Stimulated activated CD8-positive, alpha-beta memory T cell treated with anti-CD3 and anti-CD28 coated beads, Interleukin-15, amount 100 ng/mL, for 1 hour (primary cell): ENCODE measurements around the gene DLGAP1.

Source experiments
- DNase-seq: peaks from one replicate; pipeline ENCODE4 v3.0.0-alpha.2; 2020; ENCODE audit warnings: low read depth

Gene DLGAP1

GRCh38 chr18:3898861-3899613 is 556.1 kb downstream of the DLGAP1 start:
- no peak for DNase-seq

GRCh38 chr18:3892152-3892551 is 563.0 kb downstream of the DLGAP1 start:
- no peak for DNase-seq

DNA sequence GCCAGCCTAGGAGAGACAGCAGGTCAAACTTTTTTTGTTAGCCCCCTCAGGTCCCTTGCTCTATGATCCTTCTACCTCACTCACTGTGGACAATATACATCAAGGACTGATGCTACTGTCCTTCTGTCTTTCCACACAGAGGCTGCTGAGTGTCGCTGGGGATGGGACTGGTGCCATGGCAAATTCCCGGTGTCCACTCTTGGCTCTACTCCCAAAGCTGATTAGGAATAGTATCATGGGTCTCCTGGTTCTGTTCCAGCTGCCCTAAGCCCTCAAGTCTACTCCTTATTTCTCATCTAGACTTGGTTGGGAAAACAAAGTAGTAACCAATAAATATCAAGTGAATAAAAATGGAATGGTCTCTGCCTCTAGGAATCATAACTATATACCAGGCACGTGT is 563.9 kb downstream of the DLGAP1 start:
- DNase-seq = no peak

GRCh38 chr18:3889803-3890202 is 565.3 kb downstream of the DLGAP1 start:
- no peak for DNase-seq

GRCh38 chr18:3889121-3889520 is 566.0 kb downstream of the DLGAP1 start:
- DNase-seq = no peak

DNA sequence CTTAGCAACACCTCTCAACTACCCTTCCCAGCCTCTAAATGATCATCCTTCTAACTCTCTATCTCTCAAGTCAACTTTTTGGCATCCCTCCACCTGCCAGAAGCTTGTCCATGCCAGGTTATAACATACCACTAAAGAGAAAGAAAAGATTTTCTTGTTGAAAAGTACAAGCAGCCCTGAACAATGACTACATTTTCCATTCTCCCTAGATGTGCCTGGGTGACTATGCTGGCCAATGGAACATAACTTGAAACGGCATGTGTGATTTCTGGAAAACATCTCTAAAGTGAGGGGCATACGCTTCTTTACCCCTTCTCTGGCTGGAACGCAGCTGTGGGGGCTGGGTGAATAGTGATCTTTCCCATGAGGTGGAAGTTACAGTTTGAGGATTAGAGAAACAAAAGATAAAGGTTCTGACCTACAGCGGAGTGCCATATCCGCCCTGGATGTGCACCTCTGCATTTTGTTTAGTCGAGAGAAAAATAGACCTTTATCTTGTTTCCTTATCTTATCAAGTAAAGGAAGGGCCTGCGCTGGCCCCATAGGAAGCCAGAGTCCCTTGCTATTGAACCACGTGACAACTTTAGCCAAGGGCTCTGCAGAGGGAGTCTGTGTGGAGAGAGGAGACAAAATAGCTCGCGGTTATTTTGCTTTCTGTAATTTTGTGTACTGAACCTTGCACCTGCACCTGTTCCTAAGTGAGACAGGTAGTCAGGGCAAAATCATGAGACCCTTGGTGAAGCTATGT is 568.4 kb downstream of the DLGAP1 start:
- no peak for DNase-seq

GRCh38 chr18:3885209-3885792 is 569.8 kb downstream of the DLGAP1 start:
- no peak for DNase-seq

DNA sequence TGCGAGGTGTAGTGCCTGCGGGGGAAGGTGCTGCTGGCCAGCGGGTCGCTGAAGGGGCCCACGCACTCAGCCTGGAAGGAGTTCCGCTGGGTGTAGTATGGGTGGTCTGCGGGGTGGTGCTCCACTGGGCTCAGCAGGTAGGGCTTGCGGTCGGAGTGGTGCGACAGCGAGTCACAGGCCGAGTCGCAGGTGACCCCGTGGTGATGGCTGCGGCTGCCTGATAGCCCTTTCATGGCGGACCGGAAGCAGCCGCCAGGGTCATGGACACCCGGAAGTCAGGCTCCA is 575.3 kb downstream of the DLGAP1 start:
- DNase-seq = no peak

DNA sequence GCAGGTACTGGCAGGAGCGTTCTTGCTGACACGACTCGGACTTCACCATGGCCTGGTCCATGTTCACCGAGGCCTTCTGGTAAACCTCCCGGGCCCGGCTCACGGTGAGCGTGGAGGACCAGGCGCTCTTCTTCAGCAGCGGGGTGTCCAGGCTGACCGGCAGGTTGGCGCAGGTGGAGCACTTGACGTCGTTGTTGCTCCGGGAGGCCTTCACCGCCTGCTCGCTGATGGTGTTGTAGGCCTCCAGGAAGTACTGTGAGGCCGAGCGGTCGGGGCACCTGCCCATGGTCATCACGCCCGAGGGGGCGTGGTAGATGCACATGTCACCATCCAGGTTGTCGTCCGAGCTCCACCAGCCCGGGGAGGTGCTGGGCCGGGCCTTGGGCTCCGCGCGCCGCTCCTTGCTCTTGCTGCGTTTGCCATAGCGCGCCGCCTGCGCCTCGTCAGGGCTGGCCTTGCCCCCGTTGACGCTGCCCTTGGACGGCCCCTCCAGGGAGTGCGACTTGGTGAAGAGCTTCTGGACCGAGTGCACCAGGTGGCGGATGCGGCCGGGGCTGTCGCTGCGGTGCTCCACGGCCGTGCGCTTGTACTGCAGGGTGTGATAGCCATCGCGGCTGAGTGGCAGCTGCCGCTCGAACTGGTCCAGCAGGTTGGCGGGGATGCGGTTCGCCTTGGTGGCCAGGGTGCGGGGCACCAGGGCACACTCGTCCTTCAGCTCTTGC is 575.8 kb downstream of the DLGAP1 start:
- DNase-seq = no peak

DNA sequence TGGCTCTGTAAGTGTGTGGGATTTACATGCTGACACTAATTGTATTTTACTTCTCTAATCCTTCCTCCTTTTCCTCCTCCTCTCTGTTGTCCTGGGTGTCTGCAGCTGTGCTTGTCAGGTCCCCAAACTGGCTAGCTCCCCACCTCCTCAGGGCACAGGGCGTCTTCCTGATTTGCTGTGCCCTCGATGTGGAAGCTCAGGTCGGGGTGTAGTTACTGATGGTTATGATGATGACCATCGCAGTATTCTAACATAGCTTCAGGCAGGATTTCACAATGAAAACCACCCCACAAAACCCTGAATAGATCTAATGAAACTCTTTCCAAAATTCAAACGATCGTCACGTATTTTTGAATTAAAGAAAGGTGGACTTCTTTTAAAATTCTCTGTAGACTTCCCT is 576.7 kb downstream of the DLGAP1 start:
- DNase-seq = no peak

DNA sequence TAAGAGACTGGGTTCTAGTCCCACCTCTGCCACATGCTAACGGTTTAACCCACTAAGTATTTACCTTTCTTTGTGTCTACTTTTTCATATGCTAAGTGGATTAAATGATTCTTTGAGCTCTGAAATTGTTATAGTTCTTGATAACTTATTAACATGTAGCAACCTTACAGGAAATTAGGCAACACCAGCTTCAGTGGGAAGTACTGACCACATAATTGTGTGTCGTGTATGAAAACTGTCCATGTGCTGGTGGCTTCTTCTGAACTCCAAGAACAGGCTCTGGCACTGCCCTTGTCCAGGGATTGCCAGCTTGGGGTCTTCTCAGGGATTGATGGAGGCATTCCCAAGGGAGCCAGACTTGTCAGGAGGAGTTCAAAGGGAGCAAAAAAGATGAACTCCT is 577.4 kb downstream of the DLGAP1 start:
- DNase-seq = no peak

DNA sequence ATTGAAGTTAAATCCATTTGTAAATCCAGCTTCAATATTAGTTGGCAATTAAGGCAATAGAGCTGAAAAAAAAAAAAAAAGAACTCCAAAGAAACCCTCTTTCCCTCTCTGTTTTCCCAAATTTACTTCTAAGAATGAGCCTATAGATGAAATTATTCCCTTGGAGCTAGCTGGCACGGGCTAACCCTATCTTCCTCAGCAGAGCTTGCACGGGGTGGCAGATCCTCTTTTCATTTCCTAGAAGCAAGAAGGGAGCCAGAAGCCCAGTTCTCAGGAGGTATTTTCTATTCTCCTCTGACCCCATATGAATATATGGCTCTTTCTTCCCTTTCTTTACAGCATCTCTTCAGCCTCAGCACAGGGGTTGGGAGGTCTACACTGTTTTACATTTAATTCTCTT is 579.1 kb downstream of the DLGAP1 start:
- DNase-seq = no peak

GRCh38 chr18:3875376-3875775 is 579.7 kb downstream of the DLGAP1 start:
- DNase-seq = no peak

DNA sequence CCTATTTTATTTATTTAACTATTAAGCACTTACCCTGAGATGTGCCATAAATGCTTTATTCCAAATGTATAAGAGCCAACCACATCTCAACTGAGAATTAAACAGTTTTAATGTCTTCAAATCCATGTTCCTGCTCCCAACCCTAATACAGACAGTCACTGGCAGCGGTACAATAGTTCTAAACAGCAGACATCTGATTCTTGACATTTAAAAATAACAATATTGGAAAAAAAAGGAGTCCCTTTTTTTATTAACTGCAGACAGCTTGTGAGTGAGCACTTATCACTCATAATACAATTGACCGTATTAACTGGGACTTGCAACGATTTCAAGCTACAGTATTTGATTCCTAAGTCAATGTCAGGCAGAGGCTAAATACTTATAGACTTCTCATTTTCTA is 580.5 kb downstream of the DLGAP1 start:
- DNase-seq = no peak

DNA sequence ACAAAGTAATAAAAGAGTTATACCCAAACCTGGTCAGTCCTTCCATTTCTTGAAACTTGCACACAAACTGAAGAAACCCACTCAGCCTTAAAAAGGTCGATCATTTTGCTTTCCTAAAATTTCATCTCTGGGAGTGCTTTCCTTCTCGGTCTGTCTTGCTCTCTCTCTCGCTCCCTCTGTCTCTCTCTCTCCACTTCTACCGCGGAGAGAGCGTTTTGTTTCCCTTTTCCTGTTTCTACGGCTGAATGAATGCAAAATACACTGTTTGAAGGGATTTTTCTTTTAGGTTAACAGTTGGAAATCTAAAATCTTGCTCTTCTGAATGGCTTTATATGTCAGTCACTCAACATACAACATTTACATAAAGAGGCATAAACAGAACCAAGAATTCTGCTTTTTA is 581.0 kb downstream of the DLGAP1 start:
- no peak for DNase-seq

GRCh38 chr18:3873698-3874097 is 581.4 kb downstream of the DLGAP1 start:
- DNase-seq = no peak

DNA sequence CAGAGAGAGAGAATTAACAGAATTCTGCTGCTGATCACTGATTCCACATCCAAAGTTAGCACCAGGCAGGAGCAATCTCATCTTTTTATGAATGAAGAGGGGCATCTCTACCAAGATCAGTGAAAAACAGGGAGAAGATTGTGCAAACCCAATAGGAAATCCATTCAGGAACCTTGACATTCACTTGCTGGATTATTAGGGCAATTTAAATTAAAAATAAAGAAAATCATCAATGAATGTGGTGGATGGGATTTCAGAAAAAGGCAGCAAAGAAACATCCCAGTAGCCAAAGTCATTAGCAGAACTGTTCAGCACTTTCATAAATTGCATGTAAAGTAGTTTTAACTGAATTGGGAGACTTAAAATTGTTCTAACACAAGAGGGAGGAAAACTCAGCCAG is 581.9 kb downstream of the DLGAP1 start:
- DNase-seq = no peak

DNA sequence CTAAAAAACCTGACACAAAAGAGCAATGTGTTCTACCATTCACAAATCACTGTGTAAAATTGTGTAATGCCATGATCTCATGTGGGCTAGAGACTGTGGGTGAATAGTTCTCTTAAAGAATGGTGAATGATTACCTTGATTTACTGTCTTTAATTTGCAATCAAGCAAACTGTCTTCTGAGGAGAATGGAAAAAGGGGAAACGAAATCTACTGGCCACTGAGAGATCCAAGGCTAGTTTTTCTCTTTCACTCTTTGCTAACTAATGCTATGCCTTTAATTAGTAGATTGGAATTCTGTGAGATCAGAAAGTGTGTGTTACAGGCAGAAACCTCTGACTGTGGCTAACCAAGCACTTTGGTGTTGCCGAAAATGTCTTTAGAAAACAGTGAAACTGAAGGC is 582.5 kb downstream of the DLGAP1 start:
- no peak for DNase-seq

DNA sequence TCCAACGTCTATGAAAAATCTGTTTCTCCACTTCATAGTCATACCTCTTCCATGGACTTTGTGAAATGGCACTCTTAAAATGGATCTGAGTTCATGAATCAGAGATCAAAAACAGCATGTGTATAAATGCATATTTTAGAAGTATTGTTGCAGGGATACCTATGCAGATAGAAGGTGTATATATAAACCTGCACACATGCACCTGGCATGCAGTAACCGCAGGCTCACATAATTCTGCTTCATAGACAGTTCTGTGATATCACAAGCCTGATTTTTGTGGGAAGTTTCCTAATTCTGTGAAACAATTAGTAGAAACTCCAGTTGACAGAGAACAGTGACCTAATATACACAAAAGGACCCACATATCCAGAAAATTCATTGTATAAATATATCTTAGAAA is 583.4 kb downstream of the DLGAP1 start:
- DNase-seq = no peak

- no peak for DNase-seq
These were observed 584.2 kb downstream of the DLGAP1 start for GRCh38 chr18:3870914-3871313.

DNA sequence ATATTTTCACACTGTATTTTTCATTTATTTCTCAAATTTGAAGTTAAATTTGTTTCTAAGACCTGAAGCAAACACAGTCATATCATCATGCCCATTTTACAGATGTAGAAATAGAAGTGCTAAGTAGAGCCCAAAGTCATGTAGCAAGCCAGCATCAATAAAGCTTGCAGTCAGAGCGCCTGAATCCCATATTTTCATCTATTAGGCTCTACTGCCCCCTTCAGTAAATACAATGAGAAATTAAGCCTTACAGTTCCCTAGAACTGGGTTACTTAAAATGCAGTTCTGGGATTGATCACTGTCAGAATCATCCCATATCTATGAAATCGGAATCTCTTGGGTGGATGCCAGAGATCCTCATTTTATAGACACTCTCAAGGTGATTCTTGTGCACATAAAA is 585.3 kb downstream of the DLGAP1 start:
- DNase-seq = no peak

DNA sequence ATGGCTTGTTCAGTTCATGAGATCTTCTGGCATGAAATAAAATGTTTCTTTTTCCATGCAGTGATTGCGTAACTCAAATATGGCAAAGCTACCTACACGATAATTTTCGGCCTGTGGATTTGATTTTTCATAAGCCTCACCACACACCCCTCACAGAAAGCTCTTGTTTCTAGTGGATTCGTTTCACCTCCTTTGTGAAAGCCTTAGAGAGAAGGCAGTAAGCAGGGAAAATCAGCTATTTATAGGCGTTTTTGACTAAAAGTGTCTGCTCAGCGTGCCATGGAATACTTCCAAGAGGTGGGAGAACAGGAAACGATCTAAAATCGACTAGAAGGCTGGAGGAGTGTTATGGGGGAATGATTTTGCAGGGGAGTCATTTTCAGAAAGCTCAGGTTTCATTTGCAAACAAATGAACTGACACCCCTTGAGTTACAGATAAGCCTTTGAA is 587.2 kb downstream of the DLGAP1 start:
- no peak for DNase-seq

- no peak for DNase-seq
These were observed 587.9 kb downstream of the DLGAP1 start for GRCh38 chr18:3867236-3867635.
